ENCODE data around the gene ELAVL1.
"Not testable (repeated sequence)": the region's sequence is repeated elsewhere in the genome, so short reads cannot be mapped to it uniquely, and the experiment has no call there.

ELAVL1 gene

DNA sequence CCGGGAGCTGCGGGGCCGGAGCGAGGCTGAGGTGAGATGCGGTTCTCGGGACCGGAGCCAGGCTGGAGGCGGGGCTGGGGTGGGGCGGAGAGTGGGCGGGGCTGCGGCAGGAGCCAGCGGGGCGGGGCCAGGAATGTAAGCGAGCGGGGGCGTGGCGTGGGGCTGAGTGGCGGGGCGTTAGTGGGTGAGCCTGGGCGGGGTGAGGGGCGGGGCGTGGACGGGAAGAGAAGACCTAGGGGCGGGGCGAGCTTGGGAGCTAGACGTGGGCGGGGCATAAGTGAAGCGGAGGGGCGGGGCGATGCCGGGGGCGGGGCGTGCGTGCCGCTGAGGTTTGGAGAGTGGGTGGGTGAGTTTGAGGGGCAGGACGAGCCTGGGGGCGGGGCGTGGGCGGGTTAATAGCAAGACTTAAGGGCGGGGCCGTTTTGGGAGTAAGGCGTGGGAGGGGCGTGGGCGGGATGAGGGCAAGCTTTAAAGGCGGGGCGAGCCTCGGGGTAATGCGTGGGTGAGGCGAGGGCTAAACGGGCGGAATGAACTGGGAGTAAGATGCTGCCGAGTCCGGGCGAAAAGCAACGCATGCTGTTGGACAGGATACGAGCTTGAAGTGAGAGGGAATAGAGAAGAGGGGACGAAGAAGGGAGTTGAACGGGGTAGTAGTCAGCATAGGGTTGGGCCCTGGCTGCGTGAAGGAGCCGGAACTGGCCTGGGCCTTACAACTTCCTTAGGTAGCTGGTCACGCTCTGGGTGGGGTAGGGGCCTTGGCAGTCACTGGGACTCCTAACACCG, 84.7 kb downstream of the ELAVL1 start:
- DNase-seq = peak; percentile 99

DNA sequence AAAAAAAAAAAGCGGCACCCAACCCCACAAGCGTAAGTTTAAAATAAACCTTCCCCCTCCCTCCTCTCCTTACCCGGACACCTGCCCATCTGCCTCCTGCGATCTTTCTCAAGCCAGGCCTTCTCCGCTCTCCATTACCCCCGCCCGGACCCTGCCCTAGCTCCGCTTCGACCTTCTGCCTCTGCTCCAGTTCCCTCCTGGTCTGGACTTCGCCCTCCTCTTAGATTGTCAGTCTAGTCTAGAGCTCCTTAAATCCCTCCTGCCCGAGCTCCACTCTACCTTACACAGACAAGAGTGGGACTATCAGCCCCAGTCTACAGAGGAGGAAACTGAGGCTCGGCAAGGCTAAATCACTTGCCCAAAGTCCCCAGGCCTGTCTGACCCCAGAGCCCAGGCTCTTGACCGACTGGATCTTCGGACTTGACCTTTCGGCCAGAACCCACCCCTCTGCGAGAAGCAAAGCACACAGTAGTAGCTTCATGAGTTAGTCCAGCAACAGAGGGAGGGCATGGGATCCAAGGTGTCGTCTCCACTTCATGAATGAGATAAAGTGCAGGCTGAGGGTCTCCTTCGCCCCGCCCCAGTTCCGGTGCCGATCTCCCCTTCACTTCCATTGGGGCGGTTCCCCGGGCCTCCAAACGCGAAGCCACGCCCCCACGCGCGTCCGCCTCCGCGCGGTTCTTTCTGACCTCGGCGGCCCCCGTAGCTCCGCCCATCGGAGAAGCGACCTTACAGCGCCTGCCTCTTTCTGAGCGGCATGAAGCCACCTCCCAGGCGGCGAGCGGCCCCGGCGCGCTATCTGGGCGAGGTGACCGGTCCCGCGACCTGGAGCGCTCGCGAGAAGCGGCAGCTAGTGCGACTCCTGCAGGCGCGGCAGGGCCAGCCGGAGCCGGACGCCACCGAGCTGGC, 85.6 kb downstream of the ELAVL1 start, which contains the start of gene SNAPC2:
Gene SNAPC2 (plus strand): TSS at position 729 of the 909 bp plus-strand sequence. CDS start 29 bp downstream, at position 758.
- DNase-seq = peak; percentile 97

DNA sequence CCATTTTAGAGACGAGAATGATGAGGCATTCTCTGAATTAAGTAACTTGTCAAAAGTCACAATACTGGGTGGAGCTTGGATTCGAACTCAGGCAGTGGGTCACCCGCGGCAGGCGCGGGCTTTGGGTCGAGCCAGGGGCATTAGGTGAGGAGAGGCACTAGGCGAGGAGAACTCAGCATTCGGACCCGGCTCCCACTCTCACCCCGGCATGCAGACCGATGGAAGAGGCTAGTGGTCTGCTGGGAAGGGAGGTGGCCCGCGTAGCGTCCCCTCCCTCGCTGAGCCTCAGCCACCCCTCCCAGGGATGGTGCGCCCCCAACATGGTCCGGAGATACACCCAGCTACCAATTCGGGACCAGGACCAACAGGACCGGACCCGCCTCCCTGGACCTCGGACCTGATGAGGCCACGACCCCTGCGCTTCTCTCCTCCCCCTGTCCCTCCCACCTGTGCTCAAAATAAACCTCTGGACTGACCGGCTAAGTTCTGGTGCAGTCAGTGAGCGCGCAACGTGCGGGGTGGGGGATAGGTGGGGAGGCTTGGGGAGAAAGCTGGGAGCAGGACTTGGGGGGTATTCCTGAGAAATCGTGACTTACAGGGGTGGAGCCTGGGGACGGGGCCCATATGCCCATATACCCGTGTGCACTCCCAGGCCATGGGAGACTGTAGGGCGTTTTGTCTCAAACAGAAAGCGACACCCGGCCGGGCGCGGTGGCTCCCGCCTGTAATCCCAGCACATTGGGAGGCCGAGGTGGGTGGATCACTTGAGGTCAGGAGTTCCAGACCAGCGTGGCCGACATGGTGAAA, 86.6 kb downstream of the ELAVL1 start:
- no peak for DNase-seq

DNA sequence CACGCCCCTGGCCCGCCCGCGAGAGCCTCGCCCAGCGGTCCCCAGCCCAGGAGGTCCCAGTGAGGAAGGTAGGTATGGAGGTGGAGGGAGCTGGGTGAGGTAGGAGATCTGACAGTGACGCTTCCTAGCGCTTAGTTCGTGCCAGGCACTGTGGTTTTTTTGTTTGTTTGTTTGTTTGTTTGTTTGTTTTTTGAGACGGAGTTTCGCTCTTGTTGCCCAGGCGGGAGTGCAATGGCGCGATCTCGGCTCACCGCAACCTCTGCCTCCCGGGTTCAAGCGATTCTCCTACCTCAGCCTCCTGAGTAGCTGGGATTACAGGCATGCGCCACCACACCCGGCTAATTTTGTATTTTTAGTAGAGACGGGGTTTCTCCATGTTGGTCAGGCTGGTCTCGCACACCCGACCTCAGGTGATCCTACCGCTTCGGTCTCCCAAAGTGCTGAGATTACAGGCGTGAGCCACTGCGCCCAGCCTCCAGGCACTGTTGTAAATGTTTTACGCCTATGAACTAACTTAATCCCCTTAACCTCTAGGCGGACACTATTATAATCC, 87.3 kb downstream of the ELAVL1 start:
- DNase-seq = not testable (repeated sequence)

DNA sequence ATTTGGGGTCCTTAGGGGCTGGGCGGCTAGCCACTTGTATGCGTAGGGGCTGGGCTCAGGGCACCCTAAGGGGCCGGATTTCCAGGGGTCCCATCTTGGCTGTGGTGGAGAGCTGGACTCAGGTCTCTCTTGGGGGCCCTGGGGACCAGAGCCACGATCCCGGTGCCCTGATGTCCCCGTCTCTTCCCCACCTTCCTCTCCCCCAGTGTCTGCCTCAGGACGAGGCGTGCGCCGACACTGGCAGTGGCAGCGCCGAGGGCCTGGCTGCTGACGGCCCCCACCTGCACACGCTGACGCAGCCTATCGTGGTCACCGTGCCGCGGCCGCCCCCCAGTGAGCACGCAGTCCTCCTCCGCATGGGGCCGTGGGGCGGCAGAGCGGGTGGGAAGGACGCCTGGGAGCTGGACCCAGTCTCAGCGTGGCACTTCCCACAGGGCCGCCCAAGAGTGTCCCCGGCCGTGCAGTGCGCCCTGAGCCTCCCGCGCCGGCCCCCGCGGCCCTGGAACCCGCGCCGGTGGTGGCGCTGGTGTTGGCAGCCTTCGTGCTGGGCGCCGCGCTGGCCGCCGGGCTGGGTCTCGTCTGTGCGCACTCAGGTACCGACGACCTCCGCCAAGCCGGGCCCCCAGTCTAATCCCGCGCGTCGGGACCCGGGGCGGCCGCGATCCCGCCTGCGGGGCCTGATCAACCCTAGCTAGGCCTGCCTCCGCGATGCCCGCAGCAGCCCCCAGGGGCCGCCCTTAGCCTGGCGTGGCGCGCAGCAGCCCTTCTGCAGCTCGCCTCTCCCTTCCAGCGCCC, 88.0 kb downstream of the ELAVL1 start:
- DNase-seq = peak; percentile 62 to 65

DNA sequence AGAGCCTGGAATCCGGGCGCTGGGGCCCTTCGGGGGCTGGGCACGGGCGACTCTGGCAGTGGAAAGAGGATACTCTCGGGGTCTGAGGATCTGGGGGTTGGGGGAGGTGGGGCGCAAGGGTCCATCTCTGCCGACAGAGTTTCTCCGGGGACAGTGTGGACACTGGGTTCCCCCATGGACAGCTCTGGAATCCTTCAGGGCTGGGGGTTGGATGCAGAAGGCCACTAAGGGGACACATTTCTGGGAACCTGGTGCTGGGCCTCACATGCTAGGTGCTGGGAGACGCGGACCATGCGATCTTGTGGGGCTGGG, 88.5 kb downstream of the ELAVL1 start:
- no peak for DNase-seq

DNA sequence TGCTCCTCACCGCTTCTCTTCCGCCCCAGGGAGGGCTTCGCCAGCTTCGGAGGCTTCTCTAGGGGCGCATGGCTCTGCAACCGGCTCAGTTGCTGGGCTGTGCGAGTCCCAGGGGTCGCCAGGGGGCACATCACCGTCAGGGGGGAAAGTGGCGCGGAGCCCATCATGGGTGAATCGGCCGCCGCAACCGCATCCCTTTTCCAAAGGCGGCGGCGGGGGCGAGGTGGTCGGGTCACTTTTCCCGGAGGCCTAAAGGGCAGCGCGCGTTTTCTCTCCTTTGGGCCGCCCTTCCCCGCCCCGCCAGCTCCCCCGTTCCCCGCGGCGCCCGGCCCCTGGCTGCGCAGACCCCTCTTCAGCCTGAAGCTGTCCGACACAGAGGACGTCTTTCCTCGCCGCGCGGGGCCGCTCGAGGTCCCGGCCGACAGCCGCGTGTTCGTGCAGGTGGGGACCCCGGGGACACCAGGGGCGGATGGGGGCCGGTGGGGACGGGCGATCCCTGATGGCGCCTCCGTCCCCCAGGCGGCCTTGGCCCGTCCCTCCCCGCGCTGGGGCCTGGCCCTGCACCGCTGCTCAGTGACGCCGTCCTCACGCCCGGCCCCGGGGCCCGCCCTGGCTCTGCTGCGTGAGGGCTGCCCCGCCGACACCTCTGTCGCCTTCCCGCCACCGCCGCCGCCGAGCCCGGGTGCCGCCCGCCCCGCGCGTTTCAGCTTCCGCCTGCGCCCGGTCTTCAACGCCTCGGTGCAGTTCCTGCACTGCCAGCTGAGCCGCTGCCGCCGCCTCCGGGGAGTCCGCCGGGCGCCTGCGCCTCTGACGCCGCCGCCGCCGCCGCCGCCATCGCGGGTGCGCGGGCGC, 89.1 kb downstream of the ELAVL1 start:
- peak; percentile 63 to 70 for DNase-seq

DNA sequence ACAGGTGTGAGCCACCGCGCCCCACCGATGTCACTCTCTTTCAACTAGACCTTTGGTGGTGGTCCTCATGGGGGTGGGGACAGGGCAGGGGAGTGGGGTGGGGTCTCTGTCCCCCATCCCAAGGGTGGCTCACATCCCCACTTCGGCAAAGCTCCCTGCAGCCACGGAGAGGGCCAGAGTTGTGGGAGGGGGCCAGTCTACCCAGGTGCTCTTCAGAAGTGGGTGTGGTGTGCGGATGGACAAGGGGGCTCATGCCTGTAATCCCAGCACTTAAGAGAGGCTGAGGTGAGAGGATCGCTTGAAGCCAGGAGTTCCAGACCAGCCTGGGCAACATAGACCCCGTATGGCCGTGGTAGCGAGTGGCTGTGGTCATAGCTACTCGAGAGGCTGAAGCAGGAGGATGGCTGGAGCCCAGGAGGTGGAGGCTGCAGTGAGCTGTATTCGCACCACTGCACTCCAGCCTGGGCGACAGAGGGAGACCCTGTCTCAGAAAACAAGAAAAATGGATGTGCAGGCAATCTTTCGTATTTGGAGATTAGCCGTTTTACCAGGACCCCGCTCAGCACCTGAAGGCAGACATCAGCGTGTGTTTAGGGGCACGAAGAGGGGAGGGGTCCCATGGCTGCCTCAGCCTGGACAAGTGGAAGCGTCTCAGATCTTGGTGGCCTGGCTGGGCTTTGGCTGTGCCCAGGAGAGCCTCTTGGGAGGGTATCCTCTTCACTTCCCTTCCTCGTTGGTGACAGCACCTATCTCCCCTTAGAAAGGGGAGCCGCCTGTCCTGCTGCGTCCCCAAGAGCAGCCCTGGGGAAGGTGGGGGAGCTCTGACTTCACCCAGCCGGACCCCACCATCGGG, 90.0 kb downstream of the ELAVL1 start:
- no peak for DNase-seq

DNA sequence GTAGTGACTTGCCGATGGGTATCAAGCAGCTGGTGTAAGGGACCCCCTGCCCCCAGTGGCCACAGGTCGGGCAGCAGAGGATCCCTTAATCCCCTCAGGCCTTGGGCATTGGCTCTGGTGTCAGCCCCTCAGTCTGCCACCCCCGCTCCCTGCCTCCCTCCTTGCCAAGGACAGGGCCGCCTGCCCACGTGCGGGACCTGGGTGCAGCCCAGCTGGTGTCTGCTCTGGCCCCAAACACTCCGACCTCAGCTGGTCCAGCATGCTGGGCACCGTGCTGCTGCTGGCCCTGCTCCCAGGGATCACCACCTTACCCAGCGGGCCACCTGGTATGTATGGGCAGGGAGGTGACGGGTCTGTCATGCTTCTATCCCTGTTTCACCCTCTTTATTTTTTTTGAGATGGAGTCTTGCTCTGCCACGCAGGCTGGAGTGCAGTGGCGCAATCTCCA, 90.8 kb downstream of the ELAVL1 start, which contains the start of gene TGFBR3L:
Gene TGFBR3L (plus strand): TSS at position 233 of the 448 bp plus-strand sequence.
- DNase-seq = no peak

DNA sequence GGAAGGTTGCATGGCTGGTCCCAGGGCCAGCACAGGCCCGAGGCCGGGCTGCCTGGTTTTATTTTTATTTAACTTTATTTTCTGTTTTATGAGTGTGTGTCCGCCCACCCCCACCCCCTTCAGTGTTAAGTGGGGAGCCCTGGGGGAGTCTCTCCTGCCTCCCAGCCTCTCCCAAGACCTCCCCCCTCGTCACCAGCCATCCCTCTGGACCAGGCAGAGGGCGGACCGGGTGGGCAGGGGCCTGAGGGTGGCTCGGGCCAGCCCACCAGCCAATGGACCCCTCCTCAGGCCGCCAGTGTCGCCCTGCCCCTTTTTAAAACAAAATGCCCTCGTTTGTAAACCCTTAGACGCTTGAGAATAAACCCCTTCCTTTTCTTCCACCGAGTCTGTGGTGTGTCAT, 91.3 kb downstream of the ELAVL1 start:
- no peak for DNase-seq

DNA sequence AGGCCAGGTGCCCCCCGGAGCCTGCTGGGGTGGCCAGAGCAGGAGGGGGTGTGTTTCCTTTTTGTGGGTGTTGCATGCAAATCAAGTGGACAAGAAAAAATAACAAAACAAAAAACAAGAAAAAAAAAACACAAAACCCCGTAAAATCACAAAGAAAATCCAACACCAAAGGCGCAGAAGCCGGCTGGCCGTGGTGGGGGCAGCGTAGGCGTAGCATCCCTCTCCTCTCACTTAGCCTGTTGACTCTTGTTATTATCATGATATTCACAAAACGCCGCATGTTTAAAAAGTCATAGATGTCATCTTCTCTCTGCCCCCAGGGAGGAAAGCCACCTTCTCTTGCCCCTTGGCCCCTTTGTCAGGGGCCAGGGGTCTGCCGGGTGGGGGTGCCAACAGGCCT, 91.8 kb downstream of the ELAVL1 start:
- DNase-seq = no peak

DNA sequence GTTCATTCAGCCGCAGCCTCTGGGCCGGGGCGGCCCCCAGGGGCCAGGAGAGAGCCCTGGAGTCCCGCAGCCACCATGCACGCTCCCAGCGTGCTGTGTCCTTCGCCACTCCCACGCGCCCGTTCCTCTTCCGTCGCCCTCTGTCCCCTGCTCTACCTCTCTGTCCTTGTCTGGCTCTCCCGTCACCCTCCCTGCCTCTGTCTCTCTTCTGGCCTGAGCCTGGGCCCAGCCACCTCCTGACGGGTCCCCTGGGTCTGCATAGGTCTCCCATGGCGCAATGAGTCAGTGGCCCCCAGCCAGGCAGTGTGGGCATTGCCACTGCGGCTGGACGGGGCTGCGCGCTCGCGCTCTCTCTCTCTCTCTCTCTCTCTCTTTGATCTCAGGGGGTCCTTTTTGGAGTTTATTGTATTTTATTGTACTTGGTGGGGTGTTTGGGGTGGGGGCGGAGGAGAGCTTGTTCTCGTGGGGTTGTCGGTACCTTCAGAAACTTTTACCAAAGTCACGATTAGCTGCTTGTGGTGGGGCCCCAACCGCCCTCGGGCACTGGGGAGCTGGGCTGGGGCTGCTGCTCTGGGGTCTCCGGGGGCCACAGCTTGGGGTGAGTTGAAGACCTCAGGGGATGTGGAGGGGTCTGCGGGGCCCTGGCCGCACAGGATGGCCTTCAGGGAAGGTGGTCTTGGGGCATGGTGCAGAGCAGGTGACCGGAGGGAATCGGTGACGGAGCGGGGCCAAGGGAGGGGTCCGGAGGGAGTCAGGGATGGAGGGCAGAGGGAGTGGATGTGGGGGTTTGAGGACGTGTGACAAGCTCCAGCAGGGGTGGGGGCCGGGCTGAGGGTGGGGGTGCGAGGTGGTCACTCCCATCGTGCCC, 92.5 kb downstream of the ELAVL1 start:
- no peak for DNase-seq

DNA sequence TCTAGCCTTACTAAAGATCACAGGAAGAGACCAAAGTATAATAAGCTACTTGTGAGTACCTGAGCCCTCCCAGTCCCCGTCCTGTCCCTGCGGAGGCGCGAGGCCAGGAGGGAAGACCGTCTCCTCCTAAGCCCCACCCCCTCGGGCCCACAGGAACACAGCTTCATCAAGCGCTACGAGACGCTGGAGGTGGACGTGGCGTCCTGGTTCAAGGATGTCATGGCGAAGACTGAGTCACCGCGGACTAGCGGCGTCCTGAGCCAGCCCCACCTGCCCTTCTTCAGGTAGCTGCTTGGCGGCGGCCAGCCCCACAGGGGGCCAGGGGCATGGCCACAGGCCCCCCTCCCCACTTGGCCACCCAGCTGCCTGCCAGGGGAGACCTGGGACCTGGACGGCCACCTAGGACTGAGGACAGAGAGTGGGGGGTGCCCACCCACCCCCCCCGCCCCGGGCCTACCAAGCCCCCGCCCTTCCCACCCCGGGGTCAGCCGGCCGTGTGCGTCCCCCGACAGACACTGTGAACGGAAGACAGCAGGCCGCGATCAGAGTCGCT, 93.2 kb downstream of the ELAVL1 start:
- no peak for DNase-seq

DNA sequence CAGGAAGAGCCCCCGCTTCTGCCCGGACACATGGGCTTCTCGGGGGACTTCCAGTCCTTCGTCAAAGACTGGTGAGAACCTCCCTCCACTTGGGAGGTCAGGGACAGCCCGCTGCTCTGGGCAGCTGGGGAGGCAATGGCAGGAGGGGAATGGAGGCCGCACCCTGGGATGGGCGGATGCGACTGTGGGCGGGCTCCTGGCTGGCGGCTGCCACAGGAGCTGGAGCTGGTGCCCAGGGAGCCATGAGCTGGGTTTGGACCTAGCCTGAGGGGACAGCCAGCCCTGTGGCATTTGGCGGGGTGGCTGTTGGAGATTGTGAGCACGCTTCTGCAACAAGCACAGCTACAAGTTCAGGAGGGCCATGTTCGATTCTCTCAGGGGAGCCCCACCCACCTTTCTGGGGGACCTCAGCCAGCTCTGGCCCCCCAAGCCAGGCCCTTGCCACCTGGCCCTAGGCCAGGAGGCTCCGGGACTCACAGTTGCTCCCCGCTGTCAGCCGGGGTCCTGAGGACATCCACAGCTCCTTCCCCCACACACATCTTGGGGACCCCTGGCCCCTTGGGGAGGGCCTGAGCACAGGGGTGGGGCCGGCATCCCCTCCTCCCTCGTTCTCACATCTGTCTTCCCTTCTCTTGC, 93.8 kb downstream of the ELAVL1 start:
- DNase-seq = no peak

DNA sequence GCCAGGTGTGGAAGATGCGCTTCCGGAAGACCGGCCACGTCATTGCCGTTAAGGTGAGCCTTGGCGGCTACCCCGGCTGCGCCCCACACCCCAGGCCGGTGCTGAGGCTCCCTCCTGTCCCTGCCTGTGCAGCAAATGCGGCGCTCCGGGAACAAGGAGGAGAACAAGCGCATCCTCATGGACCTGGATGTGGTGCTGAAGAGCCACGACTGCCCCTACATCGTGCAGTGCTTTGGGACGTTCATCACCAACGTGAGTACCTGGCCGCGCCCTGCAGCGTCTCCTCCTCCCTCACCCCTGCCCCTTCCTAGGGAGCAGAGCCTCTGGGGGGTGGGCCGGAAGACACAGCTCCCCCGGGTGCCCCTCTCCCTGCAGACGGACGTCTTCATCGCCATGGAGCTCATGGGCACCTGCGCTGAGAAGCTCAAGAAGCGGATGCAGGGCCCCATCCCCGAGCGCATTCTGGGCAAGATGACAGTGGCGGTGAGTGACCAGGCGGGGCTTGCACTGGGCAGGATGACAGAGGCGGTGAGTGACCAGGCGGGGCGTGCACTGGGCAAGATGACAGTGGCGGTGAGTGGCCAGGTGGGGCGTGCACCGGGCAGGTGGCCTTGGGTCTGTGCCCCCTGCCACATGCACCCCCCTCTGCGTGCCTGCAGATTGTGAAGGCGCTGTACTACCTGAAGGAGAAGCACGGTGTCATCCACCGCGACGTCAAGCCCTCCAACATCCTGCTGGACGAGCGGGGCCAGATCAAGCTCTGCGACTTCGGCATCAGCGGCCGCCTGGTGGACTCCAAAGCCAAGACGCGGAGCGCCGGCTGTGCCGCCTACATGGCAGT, 94.9 kb downstream of the ELAVL1 start:
- DNase-seq = no peak

DNA sequence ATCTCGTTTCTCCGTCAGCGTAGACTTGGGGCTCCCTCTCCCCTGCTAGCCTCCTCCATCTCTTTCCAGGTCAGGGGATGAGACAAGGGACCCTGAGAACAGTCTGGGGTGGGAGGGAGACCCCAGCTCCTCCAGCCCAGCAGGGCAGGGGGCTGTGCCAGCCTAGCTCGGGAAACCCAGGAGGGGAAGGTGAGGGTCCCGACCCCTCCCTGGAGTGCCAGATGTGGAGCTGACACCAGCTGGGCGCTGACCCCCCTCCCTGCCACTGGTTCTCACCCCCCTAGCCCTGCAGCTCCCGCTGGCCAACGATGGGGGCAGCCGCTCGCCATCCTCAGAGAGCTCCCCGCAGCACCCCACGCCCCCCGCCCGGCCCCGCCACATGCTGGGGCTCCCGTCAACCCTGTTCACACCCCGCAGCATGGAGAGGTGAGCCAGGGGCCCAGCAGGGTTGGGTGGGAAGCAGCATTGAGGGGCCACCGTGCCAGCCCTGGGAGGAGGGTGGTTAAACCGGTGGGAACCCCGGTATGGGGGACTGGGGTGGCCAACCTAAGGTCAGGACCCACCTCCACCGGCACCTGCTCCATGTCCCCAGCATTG, 95.9 kb downstream of the ELAVL1 start:
- no peak for DNase-seq
